Activated naive CD4-positive, alpha-beta T cell (primary cell): ENCODE results near the gene AJAP1.

Experiments
- DNase-seq, 4 experiments: peaks; one replicate each; lab custom pipeline; 2025; lab: John Stamatoyannopoulos, UW

The AJAP1 gene

DNA sequence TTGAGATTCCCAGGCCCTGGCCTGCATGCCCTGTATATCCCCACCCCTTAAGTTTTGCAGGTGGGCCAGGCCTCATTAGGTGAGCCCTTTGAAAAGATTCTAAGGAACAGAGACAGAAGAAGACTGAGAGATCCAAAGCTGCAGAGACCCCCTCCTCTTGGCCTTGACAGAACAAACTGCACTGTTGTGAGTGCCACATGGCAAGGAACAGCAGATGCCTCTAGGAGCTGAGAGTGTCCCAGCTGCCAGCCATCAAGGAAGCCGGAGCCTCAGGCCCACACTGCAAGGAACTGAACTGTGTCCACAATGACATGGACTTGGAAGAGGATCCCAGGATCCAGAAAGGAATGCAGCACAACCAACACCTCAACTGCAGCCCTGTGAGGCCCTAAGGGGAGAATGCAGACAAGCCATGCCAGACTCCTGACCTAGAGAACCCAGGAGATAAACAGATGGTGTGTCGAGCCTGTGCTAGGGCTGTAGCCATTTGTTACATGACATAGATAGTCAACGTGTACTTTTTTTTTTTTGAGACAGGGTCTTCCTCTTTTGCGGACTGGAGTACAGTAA, 182.7 kb downstream of the AJAP1 start:
- DNase-seq: no peak

- no peak for DNase-seq
These were observed 183.3 kb downstream of the AJAP1 start for GRCh38 chr1:4837752-4838151.

GRCh38 chr1:4838231-4838630, 183.8 kb downstream of the AJAP1 start:
- DNase-seq: no peak
